Ovary (tissue), 9 donors: Measurements from ENCODE around the gene ACTL10. TPM values are rescaled to one million over a fixed set of nuclear protein-coding genes. Genes with fewer than 3 reads are reported as not detected.
A peak's percentile ranks its signal among the peaks of the same experiment; 100 is the strongest.

Source experiments
- DNase-seq, 5 donors: peaks; one replicate each; pipeline ENCODE4 v3.0.0-alpha.2; 2019 to 2020
- H3K27ac ChIP-seq, 2 donors: fragments of 200-600 bp; one replicate each; pipeline versions ENCODE4 v1.5.1 to v1.8.0; 2019 to 2022
- H3K27me3 ChIP-seq: fragments of 200-600 bp; one replicate; pipeline ENCODE4 v1.8.0; 2022
- H3K36me3 ChIP-seq: fragments of 200-600 bp; sonication (generic); one replicate; pipeline ENCODE4 v1.5.1; 2019
- H3K4me1 ChIP-seq: one replicate; pipeline ENCODE4 v1.8.1; 2013; ENCODE audit warnings: mild to moderate bottlenecking, moderate library complexity; ENCODE audit not compliant: insufficient read depth
- H3K4me3 ChIP-seq: fragments of 200-600 bp; sonication (generic); one replicate; pipeline ENCODE4 v1.5.1; 2017
- H3K9me3 ChIP-seq, 2 donors: fragments of 200-600 bp in 1 of 2; sonication (generic) in 1 of 2; one replicate each; pipeline versions ENCODE4 v1.5.1 to v1.8.1; 2013 to 2019; ENCODE audit warnings: mild to moderate bottlenecking in 1 of 2, moderate library complexity in 1 of 2
- CTCF ChIP-seq, 3 donors: fragments of 450-650 bp in 2 of 3; fragments of 200-600 bp in 1 of 3; IDR thresholded peaks; one replicate each; pipeline versions ENCODE4 v1.5.1 to v1.8.0; 2016 to 2022; ENCODE audit warnings: antibody characterized with exemption in 3 of 3, mild to moderate bottlenecking in 1 of 3
- EP300 ChIP-seq: sonication (generic); formaldehyde crosslinking; IDR thresholded peaks from one replicate; pipeline ENCODE4 v1.6.1; 2017; ENCODE audit warnings: antibody characterized with exemption
- POLR2A ChIP-seq: fragments of 450-650 bp; IDR thresholded peaks from one replicate; pipeline ENCODE4 v1.6.1; 2017; ENCODE audit warnings: antibody characterized with exemption, mild to moderate bottlenecking, moderate library complexity
- WGBS, 3 donors: extraction: QIAGEN DNeasy Blood & Tissue Kit in 1 of 3; methylation state at CpG; one replicate each; pipeline versions ENCODE4 v1.1.5 to v1.1.7; 2013 to 2017; 5-methylcytosine and 5-hydroxymethylcytosine counted together
- intact Hi-C, 4 donors: fragments of 100-400 bp; cut with DNase I; formaldehyde crosslinking; loops; one replicate each; pipeline versions ENCODE4 v1.11.0 to v1.15.1; 2022 to 2023
- polyA plus RNA-seq, 2 donors: library from polyadenylated mRNA; stranded (reverse); fragments of 200-250 nt in 1 of 2; fragments of 350-450 nt in 1 of 2; fragmentation: Illumina TruSeq in 1 of 2; extraction: RNeasy Lipid Tissue Mini Kit (QIAGEN cat#74804) in 1 of 2; gene quantifications; one replicate each; pipeline ENCODE4 v1.2.3, GENCODE V29; 2013 to 2014
- total RNA-seq, 7 donors: library from RNA; depleted of rRNA in 2 of 7; stranded (reverse); fragments of >200 nt in 2 of 7; fragmentation: NEBNext Ultra II Directional in 3 of 7; extraction: Animal tissue kit (Norgen Biotek cat#: 25700) in 3 of 7; gene quantifications; one replicate each; pipeline versions ENCODE4 v1.1.0 to v1.2.4, GENCODE V29; 2016 to 2023
- donor health status: DM: no; HTN: no; CAD: no; lungs with moderate emphysema.
- donor health status: DM: no; HTN: no; CAD: no.
- donor health status: Bipolar disorder and iron deficiency.
- donor health status: DM: yes; HTN: yes; CAD: no.
- donor health status: DM: no; HTN: no; CAD: no.
- donor health status: DM: yes; HTN: yes; CAD: no.

ACTL10 gene
- total and polyA plus RNA-seq, 9 donors, result 0.59 to 2.4 (median 1.6) TPM; not detected in 1

- no peaks in the 10 kb centered on the region for H3K36me3 ChIP-seq
- H3K27ac ChIP-seq, result no peak overlapping the region
- intact Hi-C loops, result loop anchor here in 3 of 4 donors (5.0 to 10.0 kb wide), 3 partner anchors 180 to 200 kb away; no protein-coding TSS in a partner anchor
- H3K4me1 ChIP-seq, result peaks cover 3% of the 10 kb centered on the region
- H3K27me3 ChIP-seq, result no peaks in the 10 kb centered on the region
- 49 to 66% (median 56%) methylated on average over 14 of the region's 14 CpGs for WGBS, 3 donors
- TF ChIP-seq EP300, result no peak
- TF ChIP-seq POLR2A, result no peak
- TF ChIP-seq CTCF (IDR thresholded peaks at IDR 0.05), result no peak
- H3K9me3 ChIP-seq, result no peaks in the 10 kb centered on the region
- no peak overlapping the region for H3K4me3 ChIP-seq
- DNase-seq, result peak; percentile 28 to 57 (median 38)
Measured at GRCh38 chr20:33654680-33655161, 12.0 kb upstream of the ACTL10 start.

GRCh38 chr20:33655164-33655563, 11.6 kb upstream of the ACTL10 start:
- Histone ChIP-seq H3K4me3 (no peak overlapping the region), H3K36me3 (no peaks in the 10 kb centered on the region), H3K4me1 (peaks cover 3% of the 10 kb centered on the region), H3K27me3 (no peaks in the 10 kb centered on the region), H3K27ac (no peak overlapping the region), H3K9me3 (no peaks in the 10 kb centered on the region)
- peak in 3 of 5 donors; percentile 15 to 38 (median 32) for DNase-seq
- intact Hi-C loops, result loop anchor here in 3 of 4 donors (5.0 to 10.0 kb wide), 3 partner anchors 180 to 200 kb away; no protein-coding TSS in a partner anchor
- 46 to 63% (median 55%) methylated on average over 4 of the region's 4 CpGs for WGBS, 3 donors
- no peak for TF ChIP-seq CTCF (IDR thresholded peaks at IDR 0.05)
- TF ChIP-seq POLR2A, result no peak
- TF ChIP-seq EP300, result no peak

GRCh38 chr20:33656010-33656782, 10.5 kb upstream of the ACTL10 start:
- TF ChIP-seq POLR2A (no peak), EP300 (no peak), CTCF (IDR thresholded peaks at IDR 0.05) (no peak)
- DNase-seq, result peak; percentile 30 to 52 (median 37)
- Histone ChIP-seq H3K36me3 (no peaks in the 10 kb centered on the region), H3K9me3 (no peaks in the 10 kb centered on the region), H3K27me3 (no peaks in the 10 kb centered on the region), H3K4me1 (peaks cover 3% of the 10 kb centered on the region), H3K4me3 (no peak overlapping the region), H3K27ac (no peak overlapping the region)
- 89 to 91% (median 90%) methylated on average over 10 of the region's 10 CpGs for WGBS, 3 donors
- intact Hi-C loops, result loop anchor here in 3 of 4 donors (5.0 to 10.0 kb wide), 3 partner anchors 181 to 201 kb away; no protein-coding TSS in a partner anchor

GRCh38 chr20:33656783-33657703, 9.7 kb upstream of the ACTL10 start:
- TF ChIP-seq CTCF (IDR thresholded peaks at IDR 0.05) (no peak), POLR2A (no peak), EP300 (no peak)
- WGBS, 3 donors, result 90% methylated on average over 11 to 17 of the region's 17 CpGs
- Histone ChIP-seq H3K27ac (no peak overlapping the region), H3K27me3 (no peaks in the 10 kb centered on the region), H3K36me3 (no peaks in the 10 kb centered on the region), H3K9me3 (no peaks in the 10 kb centered on the region), H3K4me3 (no peak overlapping the region), H3K4me1 (peaks cover 3% of the 10 kb centered on the region)
- DNase-seq, result peak in 4 of 5 donors; percentile 18 to 44 (median 38)
- intact Hi-C loops, result loop anchor here in 3 of 4 donors (5.0 to 10.0 kb wide), 3 partner anchors 182 to 202 kb away; no protein-coding TSS in a partner anchor
